ENCODE measurements around the gene NANOS1. TPM values are rescaled to one million over a fixed set of nuclear protein-coding genes. Genes with fewer than 3 reads are reported as not detected.

The NANOS1 gene
- total RNA-seq, 1 donor from 2014 or later, result 5.3 TPM

DNA sequence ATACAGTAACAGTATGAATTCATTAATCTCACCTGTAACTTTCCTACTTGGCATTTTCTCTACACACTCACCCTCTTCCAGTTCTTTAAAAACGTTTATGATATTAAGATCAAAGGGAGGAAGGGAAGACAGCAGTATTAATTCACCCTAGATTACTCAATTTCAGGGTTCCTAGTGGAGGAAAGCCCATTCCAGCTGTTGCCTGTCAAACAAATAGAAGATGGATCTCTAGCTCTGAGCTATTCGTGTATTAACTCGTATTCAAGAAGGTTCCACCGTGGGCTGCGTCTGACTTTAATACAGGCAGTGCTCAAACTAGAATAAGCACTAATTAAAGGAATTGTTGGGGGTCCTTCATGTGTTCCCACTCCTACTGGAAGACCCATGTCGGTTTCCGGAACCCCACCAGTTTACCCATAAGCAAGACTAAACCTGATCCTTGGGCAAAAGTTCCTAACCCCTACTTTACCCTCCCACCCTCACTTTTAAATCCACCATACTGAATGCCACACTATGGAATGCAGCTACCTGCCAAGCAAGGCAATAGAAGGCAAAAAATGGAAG is 2.1 kb downstream of the NANOS1 start:
- Histone ChIP-seq H3K27ac (no peak overlapping the region), H3K27me3 (no peaks in the 10 kb centered on the region), H3K9me3 (no peaks in the 10 kb centered on the region), H3K36me3 (peaks cover 17 to 27% of the 10 kb centered on the region in 2 donors), H3K4me3 (no peak overlapping the region), H3K4me1 (peaks cover 4 to 11% of the 10 kb centered on the region in 2 donors)
- DNase-seq (ENCODE audit: low spot score in 2 of 2), result no peak
- intact Hi-C loops (cut with DNase I), result no loop called here
- TF ChIP-seq, protein P1, sequence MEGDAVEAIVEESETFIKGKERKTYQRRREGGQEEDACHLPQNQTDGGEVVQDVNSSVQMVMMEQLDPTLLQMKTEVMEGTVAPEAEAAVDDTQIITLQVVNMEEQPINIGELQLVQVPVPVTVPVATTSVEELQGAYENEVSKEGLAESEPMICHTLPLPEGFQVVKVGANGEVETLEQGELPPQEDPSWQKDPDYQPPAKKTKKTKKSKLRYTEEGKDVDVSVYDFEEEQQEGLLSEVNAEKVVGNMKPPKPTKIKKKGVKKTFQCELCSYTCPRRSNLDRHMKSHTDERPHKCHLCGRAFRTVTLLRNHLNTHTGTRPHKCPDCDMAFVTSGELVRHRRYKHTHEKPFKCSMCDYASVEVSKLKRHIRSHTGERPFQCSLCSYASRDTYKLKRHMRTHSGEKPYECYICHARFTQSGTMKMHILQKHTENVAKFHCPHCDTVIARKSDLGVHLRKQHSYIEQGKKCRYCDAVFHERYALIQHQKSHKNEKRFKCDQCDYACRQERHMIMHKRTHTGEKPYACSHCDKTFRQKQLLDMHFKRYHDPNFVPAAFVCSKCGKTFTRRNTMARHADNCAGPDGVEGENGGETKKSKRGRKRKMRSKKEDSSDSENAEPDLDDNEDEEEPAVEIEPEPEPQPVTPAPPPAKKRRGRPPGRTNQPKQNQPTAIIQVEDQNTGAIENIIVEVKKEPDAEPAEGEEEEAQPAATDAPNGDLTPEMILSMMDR (IDR thresholded peaks at IDR 0.05), result no peak

DNA sequence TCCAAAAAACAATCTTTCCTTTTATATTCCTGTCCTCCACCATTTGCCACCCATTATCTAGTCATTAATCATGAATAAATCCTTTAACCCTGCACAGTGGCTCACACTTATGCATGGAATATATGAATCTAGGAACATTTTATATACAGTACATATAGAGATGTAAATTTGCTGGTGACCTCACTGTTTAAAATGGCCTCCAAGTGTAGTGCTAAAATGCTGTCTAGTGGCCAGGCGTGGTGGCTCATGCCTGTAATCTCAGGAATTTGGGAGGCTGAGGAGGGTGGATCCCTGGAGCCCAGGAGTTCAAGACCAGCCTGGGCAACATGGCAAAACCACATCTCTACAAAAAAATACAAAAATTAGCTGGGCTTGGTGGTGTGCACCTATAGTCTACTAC is 9.6 kb downstream of the NANOS1 start:
- H3K27me3 ChIP-seq, result no peaks in the 10 kb centered on the region
- no peak overlapping the region for H3K27ac ChIP-seq
- no peaks in the 10 kb centered on the region for H3K9me3 ChIP-seq
- TF ChIP-seq, protein P1 (IDR thresholded peaks at IDR 0.05), result no peak
- H3K4me1 ChIP-seq, result no peaks in the 10 kb centered on the region
- intact Hi-C loops (cut with DNase I), result no loop called here
- DNase-seq (ENCODE audit: low spot score in 2 of 2), result no peak
- no peak overlapping the region for H3K4me3 ChIP-seq
- peaks cover 88 to 91% of the 10 kb centered on the region in 2 donors for H3K36me3 ChIP-seq

DNA sequence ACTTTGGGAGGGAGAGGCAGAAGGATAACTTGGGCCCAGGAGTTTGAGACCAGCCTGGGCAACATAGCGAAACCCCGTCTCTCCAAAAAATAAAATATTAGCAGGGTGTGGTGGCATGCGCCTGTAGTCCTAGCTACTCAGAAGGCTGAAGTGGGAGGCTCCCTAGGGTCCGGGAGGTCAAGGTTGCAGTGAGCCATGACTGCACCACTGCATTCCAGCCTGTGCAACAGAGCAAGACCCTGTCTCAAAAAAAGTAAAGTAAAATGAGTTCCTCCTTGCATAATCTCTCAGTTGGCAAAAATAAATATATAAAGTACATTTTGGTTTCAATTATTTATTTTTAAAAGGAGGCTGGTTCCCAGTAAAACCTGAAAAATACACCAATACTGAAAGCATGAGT is 11.8 kb downstream of the NANOS1 start:
- Histone ChIP-seq H3K36me3 (peaks cover 91 to 97% of the 10 kb centered on the region in 2 donors), H3K27me3 (no peaks in the 10 kb centered on the region), H3K4me3 (no peak overlapping the region), H3K27ac (no peak overlapping the region), H3K9me3 (no peaks in the 10 kb centered on the region), H3K4me1 (no peaks in the 10 kb centered on the region)
- TF ChIP-seq, protein P1 (IDR thresholded peaks at IDR 0.05), result no peak
- intact Hi-C loops (cut with DNase I), result no loop called here
- DNase-seq (ENCODE audit: low spot score in 2 of 2), result no peak

DNA sequence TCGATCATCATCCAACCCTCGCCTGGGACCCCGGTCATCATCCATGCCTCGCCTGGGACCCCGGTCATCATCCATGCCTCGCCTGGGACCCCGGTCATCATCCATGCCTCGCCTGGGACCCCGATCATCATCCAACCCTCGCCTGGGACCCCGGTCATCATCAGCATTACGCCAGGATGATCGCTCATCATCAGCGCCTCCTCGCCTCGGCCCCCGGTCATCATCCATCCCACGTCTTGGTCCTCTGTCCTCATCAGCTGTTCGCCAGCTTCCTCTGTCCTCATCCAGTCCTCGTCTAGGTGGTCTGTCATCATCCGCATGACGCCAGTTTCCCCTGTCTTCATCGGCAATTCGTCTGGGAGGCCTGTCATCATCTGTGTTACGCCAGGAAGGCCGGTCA is 12.7 kb downstream of the NANOS1 start:
- intact Hi-C loops (cut with DNase I), result no loop called here
- H3K27ac ChIP-seq, result no peak overlapping the region
- DNase-seq (ENCODE audit: low spot score in 2 of 2), result no peak
- H3K27me3 ChIP-seq, result no peaks in the 10 kb centered on the region
- TF ChIP-seq, protein P1 (IDR thresholded peaks at IDR 0.05), result no peak
- no peak overlapping the region for H3K4me3 ChIP-seq
- no peaks in the 10 kb centered on the region for H3K9me3 ChIP-seq
- peaks cover 82 to 97% of the 10 kb centered on the region in 2 donors for H3K36me3 ChIP-seq
- no peaks in the 10 kb centered on the region for H3K4me1 ChIP-seq

DNA sequence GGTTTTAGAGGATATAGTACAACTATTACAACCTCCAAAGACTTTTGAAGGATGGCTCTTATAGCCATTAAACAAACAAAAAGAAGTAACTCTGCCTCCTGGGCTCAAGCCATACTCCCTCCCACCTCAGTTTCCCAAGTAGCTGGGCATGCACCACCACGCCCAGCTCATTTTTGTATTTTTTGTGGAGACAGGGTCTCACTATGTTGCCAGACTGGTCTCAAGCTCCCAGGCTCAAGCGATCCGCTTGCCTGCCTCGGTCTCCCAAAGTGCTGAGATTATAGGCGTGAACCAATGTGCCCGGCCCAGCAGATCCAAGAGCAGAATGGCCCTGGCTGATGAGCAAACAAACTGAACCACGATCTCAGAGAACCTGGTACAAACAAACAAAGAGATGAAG is 16.0 kb downstream of the NANOS1 start:
- Histone ChIP-seq H3K27ac (no peak overlapping the region), H3K27me3 (no peaks in the 10 kb centered on the region), H3K4me1 (no peaks in the 10 kb centered on the region), H3K4me3 (no peak overlapping the region), H3K9me3 (no peaks in the 10 kb centered on the region), H3K36me3 (peaks cover 82 to 99% of the 10 kb centered on the region in 2 donors)
- TF ChIP-seq, protein P1 (IDR thresholded peaks at IDR 0.05), result no peak
- intact Hi-C loops (cut with DNase I), result no loop called here
- no peak for DNase-seq (ENCODE audit: low spot score in 2 of 2)

DNA sequence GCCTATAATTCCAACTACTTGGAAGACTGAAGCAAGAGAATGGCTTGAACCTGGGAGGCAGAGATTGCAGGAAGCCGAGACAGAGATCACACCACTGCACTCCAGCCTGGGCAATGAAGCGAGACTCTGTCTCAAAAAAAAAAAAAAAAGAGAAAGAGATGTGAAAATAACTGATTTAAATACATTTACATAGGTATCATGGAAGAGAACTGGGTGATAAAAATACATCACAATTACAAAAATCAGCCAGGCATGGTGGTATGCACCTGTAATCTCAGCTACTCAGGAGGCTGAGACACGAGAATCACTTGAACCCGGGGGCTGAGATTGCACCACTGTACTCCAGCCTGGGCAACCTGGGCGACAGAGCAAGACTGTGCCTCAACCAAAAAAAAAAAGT is 19.8 kb downstream of the NANOS1 start:
- TF ChIP-seq, protein P1 (IDR thresholded peaks at IDR 0.05), result no peak
- H3K27ac ChIP-seq, result no peak overlapping the region
- no peaks in the 10 kb centered on the region for H3K27me3 ChIP-seq
- no peaks in the 10 kb centered on the region for H3K4me1 ChIP-seq
- H3K4me3 ChIP-seq, result no peak overlapping the region
- intact Hi-C loops (cut with DNase I), result no loop called here
- DNase-seq (ENCODE audit: low spot score in 2 of 2), result no peak
- H3K9me3 ChIP-seq, result no peaks in the 10 kb centered on the region
- H3K36me3 ChIP-seq, result peaks cover 70 to 97% of the 10 kb centered on the region in 2 donors

All from ascending aorta (tissue), 2 donors.